Stromal cell of bone marrow (primary cell): ENCODE data around the gene OASL.

Source experiments
- DNase-seq: peaks from one replicate; pipeline ENCODE4 v3.0.0-alpha.2; 2012; ENCODE audit warnings: low read depth

Gene OASL

GRCh38 chr12:121015825-121016766 is 22.9 kb downstream of the OASL start, which contains the start of gene C12orf43:
Gene C12orf43 (minus strand): TSS chr12:121016487. CDS start chr12:121016474, 13 bp downstream.
- peak; percentile 87 for DNase-seq

DNA sequence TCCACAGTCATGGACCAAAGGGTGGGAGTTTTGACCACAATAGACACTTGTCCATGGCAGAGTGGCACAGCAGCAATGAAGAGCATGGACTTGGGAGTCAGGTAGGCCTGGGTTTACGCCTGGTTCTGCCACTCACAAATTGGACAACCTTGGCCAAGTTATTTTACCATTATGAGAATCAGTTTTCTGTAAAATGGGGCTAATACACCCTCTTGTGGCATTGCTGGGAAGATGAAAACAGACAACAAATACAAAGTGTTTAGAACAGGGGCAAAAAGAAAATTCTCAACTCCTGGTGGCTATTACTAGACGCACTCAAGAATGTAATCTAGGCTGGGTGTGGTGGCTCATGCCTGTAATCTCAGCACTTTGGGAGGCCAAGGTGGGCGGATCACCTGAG is 25.3 kb downstream of the OASL start:
- no peak for DNase-seq

GRCh38 chr12:121011820-121012219 is 27.2 kb downstream of the OASL start:
- DNase-seq: no peak

GRCh38 chr12:121010860-121011259 is 28.2 kb downstream of the OASL start:
- no peak for DNase-seq

DNA sequence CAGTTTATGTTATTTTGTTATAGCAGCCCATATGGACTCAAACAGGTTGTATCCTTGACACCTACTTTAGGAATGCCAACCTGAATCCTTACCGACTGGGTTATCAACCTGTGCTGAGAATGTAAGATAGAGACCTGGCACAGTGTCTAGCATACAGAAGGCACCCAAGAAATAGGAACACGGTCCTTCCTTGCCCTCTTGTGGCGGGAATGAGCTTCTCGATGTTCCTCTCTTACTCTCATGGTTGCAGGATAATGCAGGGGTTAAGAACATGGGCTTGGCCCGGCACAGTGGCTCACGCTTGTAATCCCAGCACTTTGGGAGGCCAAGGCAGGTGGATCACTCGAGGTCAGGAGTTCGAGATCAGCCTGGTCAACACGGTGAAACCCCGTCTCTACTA is 29.3 kb downstream of the OASL start:
- peak; percentile 16 for DNase-seq

DNA sequence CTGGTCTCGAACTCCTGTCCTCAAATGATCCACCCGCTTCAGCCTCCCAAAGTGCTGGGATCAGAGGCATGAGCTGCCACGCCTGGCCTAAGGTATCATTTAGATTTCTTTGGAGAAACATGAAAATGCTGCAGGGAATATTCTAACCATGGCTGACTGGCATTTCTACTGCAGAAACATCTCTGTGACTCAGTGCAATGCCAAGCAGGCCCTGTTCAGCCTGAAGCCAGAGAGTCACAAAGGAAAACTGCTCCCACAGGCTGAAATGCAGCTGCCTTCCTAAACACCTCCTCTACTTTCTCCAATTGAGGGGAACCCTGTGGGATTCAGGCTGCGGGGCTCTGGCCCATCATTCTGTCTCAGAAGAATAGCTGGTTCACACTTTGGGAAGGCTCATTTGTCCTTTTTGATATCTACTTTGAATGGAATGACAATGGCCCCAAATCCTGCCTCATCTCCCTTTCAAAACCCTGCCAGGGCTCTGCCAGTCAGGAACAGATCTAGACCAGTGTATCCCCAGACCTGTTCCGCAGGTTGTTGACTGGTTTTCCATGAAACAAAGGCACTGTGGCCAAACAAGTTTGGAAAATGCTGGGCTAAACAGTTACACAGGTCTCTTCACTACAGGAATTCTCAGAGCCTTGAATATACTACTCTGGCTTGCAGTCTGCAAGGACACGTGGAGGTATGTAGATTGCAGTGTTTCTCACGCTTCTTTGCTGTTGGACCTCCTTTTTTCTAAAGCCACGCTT is 30.5 kb downstream of the OASL start:
- DNase-seq: no peak

DNA sequence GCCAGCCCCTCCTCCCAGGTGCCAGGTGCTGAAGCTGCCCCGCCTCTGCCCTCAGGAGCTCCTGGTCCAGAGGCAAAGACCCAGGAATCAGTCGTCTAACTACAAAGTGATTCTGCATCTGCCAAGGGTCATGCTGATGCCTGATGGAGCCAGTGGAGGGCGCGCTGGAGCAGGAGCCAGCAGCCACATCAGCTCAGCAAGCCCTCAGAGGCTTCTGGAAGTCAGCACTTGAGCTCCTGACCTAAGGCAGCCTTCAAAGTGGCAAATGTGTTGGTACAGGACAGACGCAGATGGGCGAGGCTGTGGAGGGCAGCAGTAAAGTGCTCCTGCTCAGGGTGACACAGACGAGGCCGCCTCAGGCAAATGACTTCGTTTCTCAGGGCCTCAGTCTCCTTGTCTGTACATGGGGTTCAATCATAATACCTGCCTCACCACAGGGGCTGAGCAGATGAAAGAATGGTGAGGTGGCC is 33.7 kb downstream of the OASL start:
- DNase-seq: peak; percentile 11

GRCh38 chr12:121004253-121004815 is 34.7 kb downstream of the OASL start:
- no peak for DNase-seq

- DNase-seq: no peak
Observed at GRCh38 chr12:121003650-121004049, 35.4 kb downstream of the OASL start.

DNA sequence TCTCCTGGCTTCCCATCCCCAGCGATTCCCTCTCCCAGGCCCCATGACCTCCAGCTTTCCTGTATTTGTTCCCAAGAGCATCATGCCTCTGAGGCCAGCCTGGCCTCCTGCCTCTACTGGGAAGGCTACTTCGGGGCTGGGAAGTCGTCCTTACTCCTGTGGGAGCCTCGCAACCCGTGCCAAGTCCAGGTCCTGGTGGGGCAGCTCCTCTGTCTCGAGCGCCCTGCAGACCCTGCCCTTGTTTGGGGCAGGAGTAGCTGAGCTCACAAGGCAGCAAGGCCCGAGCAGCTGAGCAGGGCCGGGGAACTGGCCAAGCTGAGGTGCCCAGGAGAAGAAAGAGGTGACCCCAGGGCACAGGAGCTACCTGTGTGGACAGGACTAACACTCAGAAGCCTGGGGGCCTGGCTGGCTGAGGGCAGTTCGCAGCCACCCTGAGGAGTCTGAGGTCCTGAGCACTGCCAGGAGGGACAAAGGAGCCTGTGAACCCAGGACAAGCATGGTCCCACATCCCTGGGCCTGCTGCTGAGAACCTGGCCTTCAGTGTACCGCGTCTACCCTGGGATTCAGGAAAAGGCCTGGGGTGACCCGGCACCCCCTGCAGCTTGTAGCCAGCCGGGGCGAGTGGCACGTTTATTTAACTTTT is 37.1 kb downstream of the OASL start:
- DNase-seq: no peak

DNA sequence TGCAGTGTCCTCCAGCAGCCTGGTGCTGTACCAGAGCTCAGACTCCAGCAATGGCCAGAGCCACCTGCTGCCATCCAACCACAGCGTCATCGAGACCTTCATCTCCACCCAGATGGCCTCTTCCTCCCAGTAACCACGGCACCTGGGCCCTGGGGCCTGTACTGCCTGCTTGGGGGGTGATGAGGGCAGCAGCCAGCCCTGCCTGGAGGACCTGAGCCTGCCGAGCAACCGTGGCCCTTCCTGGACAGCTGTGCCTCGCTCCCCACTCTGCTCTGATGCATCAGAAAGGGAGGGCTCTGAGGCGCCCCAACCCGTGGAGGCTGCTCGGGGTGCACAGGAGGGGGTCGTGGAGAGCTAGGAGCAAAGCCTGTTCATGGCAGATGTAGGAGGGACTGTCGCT is 38.0 kb downstream of the OASL start:
- no peak for DNase-seq

DNA sequence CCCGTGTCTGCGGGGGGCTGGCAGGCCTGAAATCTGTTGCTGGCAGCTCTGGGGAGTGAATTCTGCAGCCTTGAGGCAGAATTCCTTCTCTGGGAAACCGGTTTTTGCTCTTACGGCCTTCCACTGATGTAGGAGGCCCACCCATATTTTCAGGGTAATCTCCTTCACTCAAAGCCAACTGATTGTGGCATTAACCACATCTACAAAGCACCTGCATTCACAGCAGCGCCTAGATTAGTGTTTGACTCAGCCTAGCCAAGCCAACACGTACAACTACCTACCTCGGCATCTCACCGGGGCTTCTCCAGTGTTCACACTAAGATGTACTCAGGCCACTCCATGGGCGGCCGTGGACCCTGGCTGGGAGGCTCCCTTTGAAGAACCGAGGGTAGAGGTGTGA is 38.5 kb downstream of the OASL start:
- DNase-seq: no peak

DNA sequence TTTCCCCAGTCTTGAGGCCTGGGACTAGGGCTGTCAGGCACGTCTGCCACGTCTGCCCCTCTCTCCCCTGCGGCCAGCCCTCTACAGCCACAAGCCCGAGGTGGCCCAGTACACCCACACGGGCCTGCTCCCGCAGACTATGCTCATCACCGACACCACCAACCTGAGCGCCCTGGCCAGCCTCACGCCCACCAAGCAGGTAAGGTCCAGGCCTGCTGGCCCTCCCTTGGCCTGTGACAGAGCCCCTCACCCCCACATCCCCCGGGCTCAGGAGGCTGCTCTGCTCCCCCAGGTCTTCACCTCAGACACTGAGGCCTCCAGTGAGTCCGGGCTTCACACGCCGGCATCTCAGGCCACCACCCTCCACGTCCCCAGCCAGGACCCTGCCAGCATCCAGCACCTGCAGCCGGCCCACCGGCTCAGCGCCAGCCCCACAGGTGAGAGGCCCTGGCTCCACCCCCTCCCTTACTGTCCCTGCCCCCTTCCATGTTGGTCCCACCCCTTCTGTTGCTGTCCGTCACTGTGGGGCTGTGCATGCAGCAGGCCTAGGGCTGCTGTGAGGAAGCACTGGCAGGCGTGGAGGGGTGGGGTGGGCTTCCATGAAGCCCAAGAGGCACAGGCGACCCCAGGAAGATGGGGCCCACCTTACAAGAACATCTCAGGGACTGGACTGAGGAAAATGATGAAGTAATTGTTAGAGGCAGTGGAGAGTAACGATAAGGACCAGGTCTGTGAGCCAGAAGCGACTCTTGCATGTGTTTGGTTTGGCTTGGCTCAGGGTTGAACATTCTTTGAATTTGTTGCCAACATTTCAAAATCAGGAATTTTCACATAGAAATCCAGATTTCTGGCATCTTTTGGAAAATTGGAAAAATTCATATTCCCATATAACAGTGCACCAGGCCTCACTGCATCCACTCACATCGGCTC is 39.6 kb downstream of the OASL start:
- DNase-seq: no peak

GRCh38 chr12:120998435-120998834 is 40.6 kb downstream of the OASL start:
- DNase-seq: no peak

DNA sequence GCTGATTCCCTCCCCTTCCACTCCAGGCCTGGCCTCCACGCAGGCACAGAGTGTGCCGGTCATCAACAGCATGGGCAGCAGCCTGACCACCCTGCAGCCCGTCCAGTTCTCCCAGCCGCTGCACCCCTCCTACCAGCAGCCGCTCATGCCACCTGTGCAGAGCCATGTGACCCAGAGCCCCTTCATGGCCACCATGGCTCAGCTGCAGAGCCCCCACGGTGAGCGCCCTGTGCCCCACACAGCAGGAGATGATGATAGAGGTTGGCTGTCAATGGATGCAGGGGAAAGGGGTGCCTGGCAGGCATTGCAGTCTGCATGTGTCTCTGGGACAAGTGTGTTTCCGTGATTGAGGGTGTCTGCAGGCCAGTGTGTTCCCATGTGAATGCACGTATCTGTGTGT is 41.6 kb downstream of the OASL start:
- DNase-seq: no peak

DNA sequence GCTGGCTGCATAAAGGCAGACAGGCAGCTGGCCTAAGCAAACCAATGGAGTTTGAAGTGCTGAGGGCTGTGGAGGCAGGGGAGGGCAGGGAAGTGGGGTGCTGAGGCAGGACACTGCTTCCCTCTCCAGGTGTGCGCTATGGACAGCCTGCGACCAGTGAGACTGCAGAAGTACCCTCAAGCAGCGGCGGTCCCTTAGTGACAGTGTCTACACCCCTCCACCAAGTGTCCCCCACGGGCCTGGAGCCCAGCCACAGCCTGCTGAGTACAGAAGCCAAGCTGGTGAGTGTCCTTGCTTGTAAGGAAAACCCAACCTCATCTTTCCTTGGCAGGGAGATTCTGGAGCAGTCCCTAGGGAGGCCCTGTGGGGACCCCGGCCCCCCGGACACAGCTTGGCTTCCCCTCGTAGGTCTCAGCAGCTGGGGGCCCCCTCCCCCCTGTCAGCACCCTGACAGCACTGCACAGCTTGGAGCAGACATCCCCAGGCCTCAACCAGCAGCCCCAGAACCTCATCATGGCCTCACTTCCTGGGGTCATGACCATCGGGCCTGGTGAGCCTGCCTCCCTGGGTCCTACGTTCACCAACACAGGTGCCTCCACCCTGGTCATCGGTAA is 42.8 kb downstream of the OASL start:
- no peak for DNase-seq

- no peak for DNase-seq
Observed at GRCh38 chr12:120994589-120995337, 44.3 kb downstream of the OASL start.

- no peak for DNase-seq
Observed at GRCh38 chr12:120994059-120994458, 45.0 kb downstream of the OASL start.

DNA sequence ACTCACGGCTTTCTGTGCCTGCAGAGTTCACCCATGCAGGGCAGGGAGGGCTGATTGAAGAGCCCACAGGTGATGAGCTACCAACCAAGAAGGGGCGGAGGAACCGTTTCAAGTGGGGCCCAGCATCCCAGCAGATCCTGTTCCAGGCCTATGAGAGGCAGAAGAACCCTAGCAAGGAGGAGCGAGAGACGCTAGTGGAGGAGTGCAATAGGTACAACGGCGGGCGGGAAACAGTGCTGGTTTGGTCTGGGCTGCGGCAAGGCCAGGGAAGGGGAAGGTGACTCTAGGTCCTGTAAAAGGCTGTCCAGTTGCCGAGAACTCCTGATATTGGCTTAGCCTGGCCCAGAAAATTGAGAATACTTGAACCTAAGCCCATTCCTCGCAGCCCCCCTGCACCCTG is 45.5 kb downstream of the OASL start:
- no peak for DNase-seq

DNA sequence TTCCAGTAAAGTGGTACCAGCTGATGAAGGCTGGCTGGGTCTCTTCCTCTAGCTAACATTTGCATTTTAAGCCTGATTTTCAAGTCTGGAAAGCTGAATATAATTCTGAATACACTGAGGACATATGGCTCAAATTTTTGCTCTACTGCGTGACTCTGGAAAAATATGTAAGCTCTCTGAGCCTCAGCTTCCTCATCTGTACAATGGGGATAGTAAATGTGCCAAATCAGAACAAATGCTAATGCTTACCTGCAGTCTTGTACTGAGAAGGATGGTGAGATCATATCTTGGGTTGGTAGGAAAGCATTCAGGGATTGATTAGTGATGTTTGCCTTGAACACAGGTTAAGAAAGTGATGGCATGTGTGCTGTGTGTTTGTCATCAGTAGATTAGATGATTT is 46.1 kb downstream of the OASL start:
- DNase-seq: no peak
